DMS153 (cell line): ENCODE results near the gene PPIL6.

Source experiments
- DNase-seq: peaks from one replicate; lab custom pipeline; 2025; lab: John Stamatoyannopoulos, UW

The PPIL6 gene

DNA sequence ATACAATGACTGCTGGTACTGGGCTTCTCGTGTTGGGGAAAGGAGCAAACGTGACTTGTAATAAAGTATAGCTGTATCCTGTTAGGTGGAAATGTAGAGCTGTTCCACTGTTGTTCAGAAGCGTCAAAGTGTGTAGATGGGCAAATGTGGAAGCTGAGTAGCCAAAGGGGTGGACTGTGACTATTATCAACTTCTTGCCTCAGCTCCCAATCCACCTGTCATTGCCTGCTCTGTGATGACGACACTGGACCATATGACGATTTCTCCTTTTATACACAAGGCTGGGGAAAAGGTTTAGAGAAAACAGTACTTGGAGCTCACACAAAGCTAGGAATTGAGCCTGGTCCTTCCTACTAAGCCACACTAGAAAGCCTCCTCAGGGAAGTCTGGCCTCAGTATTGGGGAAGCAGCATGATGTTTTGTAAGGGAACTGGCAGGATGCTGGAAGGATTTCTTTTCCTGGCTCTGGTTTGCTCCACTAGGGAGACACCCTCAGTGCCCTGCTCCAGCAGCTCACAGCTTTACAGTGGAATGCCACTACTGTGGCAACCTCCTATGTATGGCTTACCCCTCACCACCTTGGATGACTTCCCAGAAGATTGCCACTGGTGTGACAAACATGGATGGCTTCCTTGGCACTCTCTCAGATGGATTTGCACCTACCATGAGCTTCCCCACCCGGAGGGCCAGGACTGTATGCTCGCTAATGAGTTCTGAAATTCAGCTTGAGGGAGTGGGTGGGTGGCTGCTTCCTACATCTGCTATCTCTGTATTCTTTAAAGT lies 78.1 kb downstream of the PPIL6 start:
- DNase-seq, result no peak

DNA sequence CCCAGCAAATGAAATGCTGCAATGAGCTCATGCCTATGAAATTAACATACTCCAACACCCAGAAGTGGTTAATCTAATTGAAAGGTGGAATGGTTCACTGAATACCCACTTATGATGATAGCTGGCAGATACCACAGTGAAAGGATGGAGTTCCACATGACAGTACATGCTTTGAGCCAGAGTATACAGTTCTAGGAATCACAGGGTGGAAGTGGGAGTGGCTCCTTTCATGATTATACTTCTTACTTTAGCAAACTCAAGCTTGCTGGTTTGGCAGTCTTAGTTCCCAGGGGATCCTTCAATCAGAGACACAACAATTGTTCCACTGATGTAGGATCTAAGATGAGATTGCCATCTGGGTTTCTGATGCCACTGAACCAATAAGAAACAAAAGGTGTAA lies 79.6 kb downstream of the PPIL6 start:
- no peak for DNase-seq

DNA sequence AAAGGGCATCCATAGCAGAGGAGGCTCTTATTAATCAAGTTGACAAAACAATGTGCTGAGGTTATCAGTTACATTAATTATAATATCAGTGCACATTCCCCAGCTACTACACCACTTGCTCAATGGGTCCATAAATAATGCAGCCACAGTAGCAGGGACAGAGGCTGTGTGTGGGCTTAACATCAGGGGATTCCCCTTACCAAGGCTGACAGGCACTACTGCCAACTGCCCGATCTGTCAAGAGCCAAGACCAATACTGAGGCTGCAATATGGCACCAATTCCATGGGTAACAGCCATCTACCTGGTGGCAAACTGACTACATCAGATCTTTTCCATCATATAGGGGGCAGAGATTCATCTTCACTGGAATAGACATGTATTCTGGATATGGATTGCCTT lies 80.1 kb downstream of the PPIL6 start:
- DNase-seq, result no peak

DNA sequence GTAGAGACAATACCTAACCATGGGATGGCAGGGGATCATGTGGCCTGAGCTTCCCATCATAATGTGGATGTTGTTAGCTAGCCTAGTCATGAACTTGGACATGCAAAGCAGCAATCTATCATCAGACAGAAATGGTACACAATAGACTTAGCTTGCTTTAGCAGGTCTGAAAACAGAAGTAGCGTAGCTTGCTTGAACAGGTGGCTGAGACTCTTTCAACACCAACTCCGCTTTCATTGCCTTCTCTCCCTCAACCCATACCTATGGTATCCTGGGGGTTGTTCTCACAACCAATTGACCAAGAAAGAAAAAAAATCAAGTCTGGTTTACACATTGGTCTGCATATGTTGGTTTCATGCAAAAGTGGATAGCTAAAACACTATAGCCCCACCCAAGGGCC lies 81.2 kb downstream of the PPIL6 start:
- no peak for DNase-seq

DNA sequence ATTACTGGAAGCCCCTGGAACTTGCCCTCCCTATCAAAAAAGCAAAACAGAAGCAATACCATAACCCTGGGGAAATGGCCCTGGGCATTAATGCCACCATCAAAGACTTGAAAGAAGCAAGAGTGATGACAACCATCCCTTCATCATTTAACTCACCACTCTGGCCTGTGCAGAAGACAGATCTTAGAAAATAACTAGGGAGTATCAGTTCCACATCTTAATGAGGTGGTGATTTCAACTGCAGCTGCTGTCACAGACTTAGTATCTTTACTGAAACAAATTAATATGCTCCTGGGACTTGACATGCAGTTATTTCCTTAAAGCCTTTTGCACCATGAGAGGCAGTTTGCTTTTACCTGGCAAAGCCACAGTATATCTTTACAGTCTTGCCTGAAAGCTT lies 82.2 kb downstream of the PPIL6 start:
- DNase-seq, result no peak

DNA sequence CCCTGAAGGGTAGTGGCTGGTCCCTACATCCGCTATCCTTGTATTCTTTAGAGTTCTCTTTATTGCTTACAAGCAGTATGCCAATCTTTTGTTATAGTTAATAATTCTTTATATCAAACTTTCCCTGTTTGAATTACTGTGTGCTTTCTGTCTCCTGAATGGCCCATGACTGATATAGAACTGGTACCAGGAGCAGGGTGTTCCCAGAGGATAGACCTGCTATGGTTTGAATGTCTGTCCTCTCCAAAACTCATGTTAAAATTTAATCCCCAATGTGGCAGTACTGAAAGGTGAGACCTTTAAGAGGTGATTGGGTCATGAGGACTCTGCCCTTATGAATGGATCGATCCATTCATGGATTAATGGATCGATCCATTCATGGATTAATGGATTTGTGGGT lies 84.2 kb downstream of the PPIL6 start:
- DNase-seq, result no peak

DNA sequence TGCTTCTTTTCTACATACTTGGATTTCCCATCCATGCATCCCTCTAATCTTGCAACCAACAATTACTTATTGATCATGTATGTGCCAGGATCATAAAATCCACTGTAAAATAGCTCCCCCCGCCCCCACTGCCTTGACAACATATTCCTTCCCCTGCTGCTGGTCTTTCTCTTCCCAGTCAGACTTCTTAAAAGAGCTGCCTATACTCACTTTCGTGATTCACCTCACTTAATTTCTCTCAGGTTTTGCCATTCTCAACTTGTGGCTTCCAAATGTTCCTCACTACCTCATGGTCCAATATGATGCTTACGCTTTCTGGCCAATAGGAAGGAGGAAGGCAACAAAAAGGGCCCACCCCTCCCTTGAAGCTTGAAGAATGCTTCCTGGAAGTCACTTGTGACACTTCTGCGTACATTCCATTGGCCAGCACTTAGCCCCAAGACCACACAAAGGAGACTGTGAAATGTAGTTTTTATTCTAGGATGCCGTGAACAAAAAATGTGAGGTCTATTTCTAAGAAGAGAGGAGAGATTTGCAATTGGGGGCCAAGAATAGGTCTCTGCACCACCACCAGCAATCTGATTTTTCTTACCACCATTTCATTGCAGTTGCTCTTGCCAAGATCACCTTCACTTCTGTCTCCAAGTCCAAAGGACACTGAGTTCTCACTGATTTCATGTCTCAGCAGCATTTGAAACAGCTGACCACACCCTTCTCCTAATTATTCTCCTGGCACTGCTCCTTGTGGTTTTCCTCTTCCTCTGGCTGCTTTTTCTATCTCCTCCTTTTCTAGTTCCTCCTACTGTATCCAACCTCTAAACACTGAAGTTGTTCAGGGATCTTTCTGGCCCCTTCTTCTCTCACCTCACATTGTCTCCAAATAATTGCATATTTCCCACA lies 88.9 kb downstream of the PPIL6 start:
- no peak for DNase-seq

DNA sequence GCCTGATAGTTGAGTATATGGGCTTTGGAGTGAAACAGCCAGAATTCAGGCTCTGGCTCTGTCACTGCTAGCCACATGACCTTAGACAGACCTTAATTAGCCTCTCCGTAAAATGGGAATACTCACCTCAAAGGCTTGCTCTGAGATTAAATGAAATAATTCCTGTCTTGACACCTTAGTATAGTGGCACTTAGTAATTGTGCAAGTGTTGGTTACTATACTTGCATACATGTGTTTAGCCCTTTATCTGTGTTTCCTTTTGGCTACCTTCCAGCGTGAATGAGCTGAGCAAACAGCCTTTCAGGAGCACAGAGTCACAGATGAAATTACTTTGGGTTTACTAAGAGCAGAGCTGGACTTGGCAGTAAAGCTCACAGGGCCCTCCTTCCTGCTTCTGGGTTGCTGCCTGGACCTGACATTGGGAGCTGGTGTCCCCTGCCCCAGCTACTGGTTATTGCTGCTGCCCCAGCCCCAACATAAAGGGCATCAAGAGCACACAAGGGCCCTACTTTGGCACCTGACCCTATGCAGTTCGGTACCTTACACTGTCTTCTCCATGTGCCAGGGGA lies 90.9 kb downstream of the PPIL6 start:
- DNase-seq, result peak; percentile 94

DNA sequence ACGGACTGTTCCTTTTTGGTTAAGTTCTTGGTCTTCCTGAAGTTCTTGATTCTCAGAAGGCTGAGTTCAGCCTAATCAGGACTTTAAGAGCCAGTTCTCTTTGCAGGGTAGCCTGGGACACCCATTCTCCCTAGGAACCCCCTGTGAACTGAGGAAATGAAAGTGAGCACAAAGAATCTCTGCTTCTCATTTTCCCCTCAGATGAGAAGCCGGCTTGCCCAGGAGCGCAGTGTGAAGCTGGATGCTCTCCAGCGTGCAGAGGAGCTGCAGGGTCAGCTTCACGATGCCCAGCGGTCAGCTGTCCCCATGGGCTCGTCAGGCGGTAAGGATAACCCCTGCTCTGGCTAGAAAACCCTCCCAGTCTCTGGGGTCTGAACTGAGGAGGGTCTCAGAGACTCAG lies 92.2 kb downstream of the PPIL6 start:
- no peak for DNase-seq

DNA sequence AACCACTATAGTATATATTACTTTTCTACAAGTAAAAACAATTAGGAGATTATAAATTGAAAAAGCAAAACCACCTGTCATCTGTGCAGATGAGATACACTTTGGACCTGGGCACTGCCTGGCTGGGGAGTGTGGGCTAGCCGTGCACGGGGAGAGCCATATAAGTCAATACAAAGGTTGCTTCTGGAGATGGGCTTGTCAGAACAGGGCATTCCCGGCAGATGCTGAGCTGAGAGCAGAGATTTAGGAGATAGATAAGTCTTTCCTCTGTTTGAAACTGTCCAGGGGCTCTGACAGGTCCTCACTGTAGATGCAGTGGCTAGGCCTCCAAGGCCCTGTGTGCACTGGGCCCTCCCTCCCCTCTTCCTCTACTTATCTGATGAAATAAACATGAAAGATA lies 92.6 kb downstream of the PPIL6 start:
- no peak for DNase-seq

DNA sequence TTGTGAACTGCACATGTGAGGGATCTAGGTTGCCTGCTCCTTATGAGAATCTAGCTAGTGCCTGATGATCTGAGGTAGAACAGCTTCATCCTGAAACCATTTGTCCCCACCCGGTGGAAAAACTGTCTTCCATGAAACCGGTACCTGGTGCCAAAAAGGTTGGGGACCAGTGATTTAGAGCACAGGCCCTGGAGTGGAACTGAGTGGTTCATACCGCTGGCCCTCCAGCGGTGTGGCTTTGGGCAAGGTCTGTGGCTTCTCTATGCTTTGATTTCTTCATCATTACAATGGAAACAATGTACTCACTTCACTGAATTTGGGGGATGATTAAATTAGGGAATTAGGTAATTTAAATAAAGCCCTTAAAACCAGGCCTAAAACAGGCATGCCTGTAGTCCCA lies 94.4 kb downstream of the PPIL6 start:
- DNase-seq, result no peak

DNA sequence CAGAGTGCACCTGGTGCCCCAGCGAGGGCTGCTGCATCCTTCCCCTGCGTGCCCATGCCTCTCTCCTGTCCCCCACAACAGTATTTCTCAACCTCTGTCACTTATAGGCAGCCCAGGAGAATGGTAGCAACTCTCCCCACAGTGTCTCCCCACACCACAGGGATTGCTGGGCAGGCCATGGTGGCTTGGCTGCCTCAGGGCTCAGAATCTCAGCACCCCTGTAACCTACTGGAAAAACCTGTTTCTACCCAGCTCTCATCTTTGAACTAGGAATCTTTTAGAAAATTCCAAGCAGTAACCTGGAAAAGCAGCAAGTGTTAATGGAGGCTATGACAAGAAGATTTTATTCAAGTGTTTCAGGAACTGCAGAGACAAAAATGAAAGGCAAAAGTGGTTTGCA lies 96.2 kb downstream of the PPIL6 start:
- no peak for DNase-seq

DNA sequence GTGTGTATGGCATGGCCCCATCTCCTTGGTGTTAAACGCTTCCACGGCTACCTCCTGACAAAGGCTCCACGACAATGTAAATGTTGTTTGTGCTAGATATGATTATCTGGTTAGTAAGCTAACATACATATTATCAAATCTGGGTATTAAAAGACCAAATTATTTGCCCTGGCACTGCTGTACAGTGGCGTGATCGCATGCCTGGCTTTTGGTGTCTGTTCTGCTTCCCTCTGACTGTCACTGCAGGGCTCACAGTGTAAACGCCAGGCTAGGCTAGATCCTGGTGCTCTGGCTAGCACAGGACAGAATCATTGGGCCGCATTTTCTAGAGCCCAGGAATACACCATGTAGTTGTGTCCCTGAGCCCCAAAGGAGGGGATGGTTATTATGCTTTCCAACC lies 96.9 kb downstream of the PPIL6 start:
- no peak for DNase-seq

DNA sequence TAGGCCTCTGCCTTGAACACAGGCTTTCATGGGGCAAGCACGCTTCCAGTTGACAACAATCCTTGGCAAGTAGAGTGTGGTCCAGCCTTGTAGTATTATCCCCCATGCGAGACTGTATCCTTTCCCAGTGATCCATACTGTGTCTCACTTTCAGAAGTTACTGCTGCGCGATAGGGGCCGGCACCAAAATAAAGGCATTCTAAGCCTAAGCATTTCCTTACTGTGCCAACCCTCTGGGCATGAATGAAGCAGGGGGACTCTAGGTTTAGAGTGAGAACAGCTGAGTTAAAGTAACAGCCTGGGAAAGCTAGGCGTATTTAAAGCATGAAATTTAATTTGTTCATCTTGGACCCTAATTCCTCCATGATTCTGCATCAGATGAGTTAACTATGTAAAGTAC lies 97.5 kb downstream of the PPIL6 start:
- DNase-seq, result no peak

DNA sequence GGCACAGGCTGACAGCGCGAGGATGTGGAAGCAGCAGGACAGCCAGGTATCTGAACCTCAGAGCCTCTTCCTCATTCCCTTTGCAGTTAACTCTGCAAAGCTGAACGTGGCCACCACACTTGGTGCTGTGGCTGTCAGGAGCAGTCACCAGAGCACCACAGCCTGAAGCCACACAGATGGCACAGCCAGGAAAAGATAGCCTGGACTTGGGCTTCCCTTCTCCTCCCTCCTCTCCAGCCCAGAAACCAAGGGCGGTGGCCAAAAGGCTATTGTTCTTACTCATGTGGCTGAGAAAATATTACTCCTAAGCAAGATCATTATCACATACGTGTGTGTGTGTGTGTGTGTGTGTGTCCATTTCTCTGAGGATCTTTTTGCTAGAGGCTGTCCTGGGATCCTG lies 97.9 kb downstream of the PPIL6 start:
- DNase-seq, result no peak

DNA sequence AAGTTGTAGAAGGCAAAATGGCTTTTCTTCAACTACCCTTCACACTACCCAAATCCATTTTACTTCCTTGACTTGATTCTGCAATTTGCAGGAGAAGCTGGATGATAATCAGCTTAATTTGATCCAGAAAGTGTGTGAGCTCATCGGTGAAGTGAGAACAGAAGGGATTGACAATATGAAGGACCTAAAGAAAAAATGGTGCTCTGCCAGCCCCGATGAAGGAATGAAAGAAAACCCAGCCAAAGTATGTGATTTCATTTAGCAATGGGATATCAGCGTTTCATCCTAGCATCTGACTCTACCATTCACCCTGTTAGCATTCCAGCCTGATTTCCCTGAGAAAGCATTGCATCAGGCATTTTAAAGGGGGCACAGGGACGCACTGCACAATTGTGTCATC lies 99.6 kb downstream of the PPIL6 start:
- DNase-seq, result no peak
